Stimulated activated CD4-positive, alpha-beta T cell treated with anti-CD3 and anti-CD28 coated beads, Interleukin-4, amount 100 ng/mL, for 1 hour (primary cell): ENCODE data around the gene ANKRD13B.

Source experiments
- DNase-seq: peaks from one replicate; pipeline ENCODE4 v3.0.0-alpha.2; 2020

ANKRD13B gene

DNA sequence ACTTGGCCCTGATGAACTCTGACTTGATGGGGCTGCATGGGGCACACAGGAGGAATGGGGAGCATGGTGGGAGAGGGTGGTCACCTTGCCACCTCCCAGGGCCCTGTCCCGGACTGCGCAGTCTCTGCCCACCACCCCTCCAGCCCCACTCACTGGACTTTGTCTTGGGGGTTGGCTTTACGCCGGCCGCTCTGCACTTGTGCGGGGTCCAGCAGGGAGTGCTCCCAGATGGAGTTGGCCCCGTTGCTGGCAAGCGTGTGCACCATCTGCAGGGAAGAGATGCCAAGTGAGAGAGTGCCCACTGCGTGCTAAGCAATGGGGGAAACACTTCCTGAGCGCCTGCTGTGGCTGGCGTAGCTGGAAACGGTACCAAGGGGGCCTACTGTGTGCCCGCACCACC lies 10.2 kb upstream of the ANKRD13B start:
- DNase-seq = no peak

DNA sequence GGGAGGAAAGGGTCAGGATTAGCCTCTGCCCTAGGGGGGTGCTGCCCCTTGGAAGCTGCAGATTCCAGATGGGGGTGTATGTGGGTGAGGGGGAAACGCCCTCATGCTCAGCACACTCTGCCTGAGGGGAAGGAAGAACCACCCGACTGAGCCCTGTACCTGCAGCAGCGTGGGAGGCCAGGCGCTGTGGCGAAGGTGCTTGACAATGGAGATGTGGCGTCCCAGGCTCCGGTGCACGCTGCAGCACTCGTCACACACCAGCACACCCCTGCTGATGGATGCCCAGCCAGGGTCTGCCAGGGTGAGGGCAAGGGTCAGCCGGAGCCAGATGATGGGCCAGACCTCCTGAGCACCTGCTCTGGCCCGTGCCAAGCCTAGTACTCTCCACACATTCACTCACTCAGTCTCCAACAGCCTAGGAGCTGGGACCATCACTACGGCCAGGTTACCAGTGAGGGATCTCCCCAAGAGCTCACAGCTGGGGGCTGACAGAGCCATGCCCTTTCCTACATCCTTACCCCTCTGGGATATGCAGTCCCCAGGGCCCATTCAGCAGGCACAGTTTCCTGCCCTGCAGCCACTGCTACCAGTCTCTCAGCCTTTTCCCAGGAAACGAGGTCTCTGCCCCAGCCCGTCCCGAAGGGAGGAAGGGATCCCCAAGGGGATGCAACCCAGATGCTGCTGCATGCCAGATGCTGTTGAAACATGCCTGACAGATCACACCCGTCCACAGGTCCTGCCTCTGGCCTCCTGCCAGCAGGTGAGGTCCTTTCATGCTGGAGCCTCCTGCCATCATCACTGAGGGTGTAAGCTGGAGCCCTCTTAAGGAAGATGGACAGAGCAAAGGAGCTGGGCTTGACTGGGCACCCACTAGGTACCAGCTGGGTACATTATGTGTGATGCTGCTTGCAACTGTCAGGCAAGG lies 9.3 kb upstream of the ANKRD13B start:
- DNase-seq = peak; percentile 0

DNA sequence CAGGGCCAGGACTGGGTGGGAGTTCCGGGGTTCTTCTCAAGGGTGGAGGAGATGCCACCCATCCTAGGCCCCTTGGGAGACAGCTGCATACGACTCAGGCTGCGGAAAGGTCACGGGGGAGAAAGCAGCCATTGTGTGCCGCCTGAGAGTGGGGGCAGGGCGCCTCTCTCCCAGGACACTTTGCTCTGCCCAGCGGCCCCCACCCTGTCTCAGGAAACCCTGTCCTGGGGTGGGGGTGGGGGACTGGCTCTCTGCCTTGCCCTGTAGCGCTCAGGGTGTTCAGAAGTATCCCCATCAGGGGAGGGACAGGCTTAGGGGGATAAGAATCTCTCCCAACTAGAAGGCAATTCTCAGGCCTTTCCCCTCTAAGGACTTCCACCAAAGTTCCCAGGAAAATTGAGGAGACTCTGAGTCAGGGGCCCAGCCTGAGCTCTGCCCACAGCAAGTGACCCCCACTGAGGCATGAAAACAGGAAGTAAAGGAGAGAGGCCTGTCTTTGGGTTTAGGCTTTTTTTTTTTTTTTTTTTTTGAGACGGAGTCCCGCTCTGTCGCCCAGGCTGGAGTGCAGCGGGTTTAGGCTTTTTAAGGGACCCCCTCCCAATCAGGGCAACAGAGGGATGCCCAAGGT lies 8.4 kb upstream of the ANKRD13B start:
- no peak for DNase-seq

- peak; percentile 28 for DNase-seq
Observed at GRCh38 chr17:29585080-29585751, 7.7 kb upstream of the ANKRD13B start.

- DNase-seq = no peak
Observed at GRCh38 chr17:29586676-29587469, 6.1 kb upstream of the ANKRD13B start.

DNA sequence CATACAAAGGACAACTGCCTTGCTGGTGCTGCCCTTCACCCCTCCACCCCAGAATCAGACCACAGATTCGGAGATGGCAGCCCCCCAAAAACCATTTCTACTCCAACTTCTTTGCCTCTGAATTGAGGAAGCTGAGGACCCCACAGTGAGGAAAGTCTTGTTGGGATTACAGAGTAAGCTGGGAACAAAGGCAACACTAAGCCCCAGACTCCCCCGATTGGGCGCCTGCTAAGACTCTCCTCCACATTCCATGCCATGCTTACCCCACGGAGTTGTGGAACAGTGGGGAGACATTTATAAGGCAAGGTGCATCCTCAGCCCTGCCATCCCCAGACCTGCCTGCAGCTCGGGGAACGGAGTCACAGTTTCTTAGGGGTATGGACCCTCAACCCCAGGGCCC lies 5.3 kb upstream of the ANKRD13B start:
- DNase-seq = no peak

- DNase-seq = no peak
Observed at GRCh38 chr17:29588017-29588561, 4.8 kb upstream of the ANKRD13B start.

DNA sequence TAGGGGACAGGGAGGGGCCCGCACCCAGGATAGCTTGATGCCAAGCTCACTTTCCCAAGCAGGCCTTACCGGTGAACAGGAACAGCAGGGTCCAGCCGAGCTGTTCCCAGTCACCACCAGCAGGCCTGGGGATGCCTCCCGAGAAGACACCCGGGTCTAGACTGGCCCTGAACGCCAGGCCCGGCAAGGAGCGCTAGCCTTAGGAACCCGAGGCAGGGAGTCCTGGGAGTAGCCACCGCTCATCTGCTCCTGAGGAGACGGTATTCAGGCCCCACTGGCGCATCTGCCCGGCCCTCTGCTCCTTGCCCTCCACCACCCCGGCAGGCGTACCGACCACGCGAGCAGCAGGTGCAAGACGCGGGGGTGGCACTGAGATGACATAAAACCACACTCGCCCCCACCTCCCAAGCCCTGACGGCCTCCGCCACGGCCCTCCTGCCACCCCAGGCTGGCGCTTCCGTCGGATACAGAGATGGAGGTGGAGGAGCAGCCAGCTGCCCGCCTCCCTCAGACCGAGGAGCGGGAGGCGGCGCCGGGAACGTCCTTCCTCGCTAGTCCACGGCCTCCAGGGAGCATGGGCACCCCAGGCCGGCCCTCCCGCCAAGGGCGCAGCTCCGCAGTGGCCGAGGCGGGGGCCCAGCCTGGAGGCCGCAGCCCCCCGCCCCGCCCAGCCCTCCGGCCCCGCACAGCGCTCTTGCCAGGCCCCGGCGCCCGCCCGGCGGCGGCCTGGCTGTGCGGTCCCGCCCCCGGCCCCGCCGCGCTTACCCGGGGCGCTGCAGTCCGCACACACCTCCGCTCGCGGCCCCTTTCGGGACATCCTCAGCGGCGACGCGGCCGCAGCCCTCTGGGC lies 4.1 kb upstream of the ANKRD13B start:
- peak; percentile 62 for DNase-seq

DNA sequence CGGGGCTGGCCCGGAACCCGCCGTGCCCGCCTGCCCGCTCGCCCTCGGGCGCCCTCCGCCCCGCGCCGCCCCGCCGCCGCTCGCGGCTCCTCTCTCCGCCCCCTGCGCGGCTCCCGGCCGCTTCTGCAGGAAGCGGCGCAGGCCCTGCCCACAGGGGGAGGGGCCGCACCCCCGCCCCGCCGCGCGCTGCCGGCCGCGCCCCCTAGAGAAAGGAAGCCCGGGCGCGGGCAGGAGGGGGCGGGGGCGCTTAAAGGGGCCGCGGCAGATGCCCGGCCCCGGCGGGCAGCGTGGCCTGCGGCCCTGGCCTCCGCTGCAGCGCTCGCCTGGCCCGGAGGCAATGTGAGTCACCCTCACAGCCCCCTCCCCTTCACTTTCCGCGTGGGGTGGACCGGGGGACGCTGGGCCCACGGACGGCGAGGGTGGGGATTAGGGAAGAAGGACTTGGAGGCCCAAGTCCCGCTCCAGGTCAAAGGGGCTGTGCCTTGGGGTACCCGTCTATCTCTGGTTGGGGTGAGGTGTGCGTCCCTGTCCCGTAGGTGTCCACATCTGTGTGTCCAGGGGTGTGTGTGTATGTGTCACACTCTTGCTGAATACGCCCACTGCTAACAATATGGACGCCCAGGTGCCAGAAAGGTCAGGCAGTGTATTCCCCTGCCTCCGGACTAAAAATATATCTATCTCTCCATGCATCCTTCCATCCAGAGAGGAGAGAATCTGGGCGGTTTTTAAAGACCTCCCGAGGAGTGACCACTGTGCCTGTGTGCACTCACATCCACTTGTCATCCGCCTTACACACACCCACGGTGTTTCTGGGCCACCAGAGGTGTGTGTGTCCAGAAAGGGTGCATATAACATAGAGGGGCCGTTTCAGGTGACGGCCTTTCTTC lies 3.2 kb upstream of the ANKRD13B start, which contains the start of gene GIT1:
GIT1 (minus strand) TSS at position 125 of the 887 bp plus-strand sequence. CDS start 270 bp downstream, outside the sequence.
- peak; percentile 86 for DNase-seq

DNA sequence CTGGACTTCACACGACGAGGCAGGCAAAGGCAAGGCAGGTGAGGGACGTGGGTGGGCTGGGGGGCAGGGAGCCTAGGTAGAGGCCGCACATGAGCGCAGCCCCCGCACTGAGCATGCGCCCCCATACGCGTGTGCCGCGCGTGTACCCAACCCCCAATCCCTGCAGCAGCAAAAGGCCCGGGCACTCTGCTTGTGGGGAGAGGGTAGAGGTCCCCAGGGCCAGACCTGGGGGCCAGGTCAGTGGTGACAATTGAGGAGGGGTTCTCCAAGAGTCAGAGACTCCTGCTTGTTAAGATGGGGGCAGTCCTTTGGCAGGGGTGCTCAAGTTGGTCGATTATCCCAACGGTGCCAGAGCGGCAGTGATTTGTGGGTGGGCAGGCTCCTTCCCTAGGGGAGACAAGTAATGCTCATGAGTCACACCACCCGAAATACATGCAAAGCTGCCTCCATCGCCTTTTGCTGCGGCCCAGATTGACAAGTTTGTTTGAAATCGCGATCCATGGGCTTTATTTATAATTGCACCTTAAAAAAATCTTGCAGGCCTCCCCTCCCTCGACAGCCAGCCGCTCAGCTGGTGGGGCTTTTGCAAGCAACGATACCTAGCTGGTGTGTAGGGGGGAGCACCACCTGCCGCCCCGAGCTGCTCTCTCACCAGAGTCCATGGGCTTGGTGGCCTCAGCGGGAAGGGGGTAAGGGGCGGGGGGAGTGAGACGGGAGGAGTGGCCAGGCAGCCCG lies 2.4 kb upstream of the ANKRD13B start:
- peak; percentile 23 for DNase-seq

- DNase-seq = peak; percentile 61
Observed at GRCh38 chr17:29591146-29591736, 1.7 kb upstream of the ANKRD13B start.

GRCh38 chr17:29591737-29592608 lies 959 bp upstream of the ANKRD13B start:
- DNase-seq = peak; percentile 82

- peak; percentile 37 for DNase-seq
Observed at GRCh38 chr17:29593591-29594518, 923 bp downstream of the ANKRD13B start.

DNA sequence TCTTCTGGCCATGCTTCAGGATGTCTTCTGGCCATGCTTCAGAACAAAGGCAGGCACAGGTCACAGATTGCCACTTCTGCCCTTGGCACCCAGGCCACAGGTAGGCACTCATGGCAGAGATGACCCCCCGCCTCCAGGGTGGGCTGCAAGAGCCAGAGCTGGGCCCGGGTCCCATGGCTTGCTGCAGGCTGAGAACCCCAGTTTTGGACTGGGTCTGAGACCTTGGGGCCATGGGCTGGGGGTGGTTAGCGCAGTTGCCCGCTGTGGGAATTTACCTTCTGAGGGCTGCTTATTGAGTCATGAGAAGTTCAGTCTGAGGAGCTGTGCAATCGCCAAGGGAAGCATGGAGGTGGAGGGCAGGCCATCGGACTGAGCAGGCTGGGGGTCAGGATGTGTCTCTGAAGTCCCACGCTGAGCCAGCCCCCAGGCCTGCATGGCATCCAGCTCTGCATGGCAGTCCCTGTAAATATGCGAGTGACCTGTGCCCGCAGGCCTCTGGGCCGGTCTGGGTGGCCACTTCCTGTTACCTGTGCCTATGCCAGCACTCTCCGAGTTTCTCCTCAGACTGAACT lies 1.7 kb downstream of the ANKRD13B start:
- no peak for DNase-seq

DNA sequence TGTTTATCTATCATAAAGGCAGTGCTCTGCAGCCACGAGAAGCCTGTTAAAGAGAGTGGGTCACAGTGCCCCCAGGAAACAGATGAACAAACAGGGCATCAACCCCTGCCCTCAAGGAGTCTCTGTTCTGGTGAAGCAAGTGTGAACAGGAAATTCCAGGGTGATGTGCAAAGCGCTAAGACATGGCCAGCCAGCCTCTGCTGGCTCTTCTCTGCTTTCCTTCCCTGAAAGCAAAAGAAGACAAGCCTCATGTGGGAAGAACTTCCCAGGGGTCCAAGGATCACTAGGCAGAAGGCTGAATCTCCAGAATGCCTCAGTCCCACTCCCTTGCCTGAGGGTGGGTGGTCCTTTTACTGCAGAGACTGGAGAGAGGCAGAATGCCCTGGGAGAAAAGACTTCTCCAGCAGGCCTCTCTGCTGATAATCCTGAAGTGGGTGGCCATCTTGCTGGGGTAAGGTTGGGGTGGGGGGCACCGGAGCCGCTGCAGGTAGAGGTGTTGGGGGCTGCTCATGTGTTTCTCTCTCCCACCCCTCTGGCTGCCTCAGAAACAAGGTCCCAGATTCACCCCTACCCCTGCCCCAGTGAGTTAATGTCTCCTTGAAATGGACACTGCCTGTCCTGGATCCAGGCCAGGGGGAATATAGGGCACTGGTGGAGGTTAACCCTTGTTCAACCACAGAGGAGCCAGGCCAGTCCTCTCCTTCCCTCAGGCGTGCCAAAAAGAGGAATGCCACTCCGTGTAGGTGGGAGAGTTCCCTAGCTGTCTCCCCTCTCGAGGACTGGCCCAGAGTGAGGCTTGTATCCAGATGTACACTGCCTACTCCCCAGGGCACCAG lies 2.4 kb downstream of the ANKRD13B start:
- DNase-seq = no peak
